HepG2 (cell line): ENCODE results near the gene UBE2J1. TPM values are rescaled to one million over a fixed set of nuclear protein-coding genes. Genes with fewer than 3 reads are reported as not detected.

Source experiments
- ATAC-seq: fragments of 200-7000 bp; cut with Tn5 transposase; 3 replicates; pipeline ENCODE4 v1.9.1; 2020; ENCODE audit warnings: mild to moderate bottlenecking, moderate library complexity
- BruUV-seq: library from RNA; stranded (reverse); fragments of 400-500 nt; replicated peaks from 2 replicates; lab custom pipeline; 2021; lab: Mats Ljungman, UMichigan
- CTCF ChIA-PET: fragments of 300-600 bp; formaldehyde crosslinking; extraction: SDS; loops from one replicate; lab custom pipeline; 2021; ENCODE audit warnings: low total read pairs, inconsistent platforms, low intra/inter-chr PET ratio; lab: Yijun Ruan, JAX
- POLR2A ChIA-PET: fragments of 350-600 bp; sonication (Branson Sonifier 250); formaldehyde crosslinking; loops from one replicate; lab custom pipeline; 2020; ENCODE audit warnings: antibody characterized with exemption, inconsistent platforms; lab: Yijun Ruan, JAX
- DNase-seq: peaks from one replicate; pipeline ENCODE4 v3.0.0-alpha.2; 2015; ENCODE audit warnings: low spot score
- FAIRE-seq: peaks from 3 replicates; lab custom pipeline; 2011; peaks lifted over from hg19 to GRCh38; lab: Jason Lieb, UNC
- H2AFZ ChIP-seq: one replicate; pipeline ENCODE4 v1.6.1; 2011; ENCODE audit warnings: low read length, inconsistent platforms
- H3K27ac ChIP-seq: fragments of 300-600 bp; 3 replicates; pipeline ENCODE4 v1.8.0; 2011; ENCODE audit warnings: mixed run types, mild to moderate bottlenecking, mixed read lengths, low read length, inconsistent platforms; ENCODE audit not compliant: insufficient read depth; ENCODE audit errors: extremely low read length
- H3K27me3 ChIP-seq, 2 experiments: fragments of 200-600 bp in 1 of 2; 2 replicates in 1 of 2; 3 replicates in 1 of 2; pipeline versions ENCODE4 v1.6.0 to v1.8.0; 2011; ENCODE audit warnings: low read length in 2 of 2, mild to moderate bottlenecking in 2 of 2, moderate library complexity in 2 of 2, inconsistent platforms in 1 of 2; ENCODE audit not compliant: insufficient read depth in 2 of 2, control insufficient read depth in 1 of 2
- H3K36me3 ChIP-seq, 2 experiments: fragments of 200-600 bp in 1 of 2; replicated peaks in 1 of 2; 2 replicates in 1 of 2; 3 replicates in 1 of 2; pipeline versions ENCODE4 v1.5.1 to v1.8.0; 2011; ENCODE audit warnings: low read length in 2 of 2, inconsistent platforms in 1 of 2; ENCODE audit not compliant: insufficient read depth in 2 of 2, control insufficient read depth in 1 of 2
- H3K4me1 ChIP-seq: 2 replicates; pipeline ENCODE4 v1.5.1; 2012; ENCODE audit warnings: low read length, inconsistent platforms; ENCODE audit not compliant: insufficient read depth
- H3K4me2 ChIP-seq: 2 replicates; pipeline ENCODE4 v1.6.0; 2011; ENCODE audit warnings: low read depth, low read length, inconsistent platforms
- H3K4me3 ChIP-seq, 3 experiments: fragments of 200-600 bp in 1 of 3; sonication (generic), shearing (Covaris generic) in 1 of 3; replicated peaks in 1 of 3; 2 replicates each; pipeline ENCODE4 v1.5.1; 2011 to 2016; ENCODE audit warnings: low read length in 3 of 3, inconsistent platforms in 2 of 3, low read depth in 2 of 3, mild to moderate bottlenecking in 2 of 3, control low read depth in 1 of 3, mixed read lengths in 1 of 3; ENCODE audit not compliant: insufficient read depth in 1 of 3
- H3K79me2 ChIP-seq: one replicate; pipeline ENCODE4 v1.6.1; 2011; ENCODE audit warnings: low read length, inconsistent platforms; ENCODE audit not compliant: insufficient read depth
- H3K9ac ChIP-seq: 2 replicates; pipeline ENCODE4 v1.6.0; 2011; ENCODE audit warnings: mild to moderate bottlenecking, low read depth, low read length, inconsistent platforms; ENCODE audit not compliant: insufficient read depth
- H3K9me3 ChIP-seq: 2 replicates; pipeline ENCODE4 v1.5.1; 2012; ENCODE audit warnings: mild to moderate bottlenecking, low read length
- H4K20me1 ChIP-seq: 2 replicates; pipeline ENCODE4 v1.6.0; 2011; ENCODE audit warnings: inconsistent platforms, mild to moderate bottlenecking, low read length, moderate library complexity; ENCODE audit not compliant: insufficient read depth
- CBX5 ChIP-seq: sonication (generic); formaldehyde crosslinking; IDR thresholded peaks from 2 replicates; pipeline ENCODE4 v1.4.0; 2020; ENCODE audit warnings: missing genetic modification reagents, borderline replicate concordance
- ELF4 ChIP-seq: sonication (generic); formaldehyde crosslinking; IDR thresholded peaks from 2 replicates; pipeline ENCODE4 v1.5.0; 2020; ENCODE audit warnings: missing genetic modification reagents, mild to moderate bottlenecking, moderate library complexity, borderline replicate concordance
- FOXA3 ChIP-seq: IDR thresholded peaks from 2 replicates; pipeline ENCODE4 v1.6.1; 2016; ENCODE audit warnings: missing genetic modification reagents, missing compliant biosample characterization
- RAD51 ChIP-seq: fragments of 450-650 bp; IDR thresholded peaks from 2 replicates; pipeline ENCODE4 v1.6.1; 2016; ENCODE audit warnings: borderline replicate concordance
- SATB2 ChIP-seq: sonication (generic); formaldehyde crosslinking; IDR thresholded peaks from 2 replicates; pipeline ENCODE4 v1.5.0; 2020; ENCODE audit warnings: missing genetic modification reagents
- SOX6 ChIP-seq, 2 experiments: fragments of 450-650 bp in 1 of 2; sonication (generic) in 1 of 2; formaldehyde crosslinking in 1 of 2; IDR thresholded peaks; 2 replicates each; pipeline versions ENCODE4 v1.4.0 to v1.6.1; 2017 to 2020; ENCODE audit warnings: antibody characterized with exemption in 1 of 2, mild to moderate bottlenecking in 1 of 2, missing genetic modification reagents in 1 of 2
- WGBS: methylation state at CpG from one replicate; pipeline ENCODE4 v1.1.6; 2017; ENCODE audit warnings: low lambda C conversion rate; 5-methylcytosine and 5-hydroxymethylcytosine counted together
- in situ Hi-C: cut with HindIII; loops from 2 replicates; pipeline ENCODE4 v1.10.0; 2017; ENCODE audit warnings: low pct_unique_long_range_greater_than_20kb; ENCODE audit not compliant: extremely low pct_ligation_motif_present
- intact Hi-C: fragments of 100-400 bp; cut with micrococcal nuclease; formaldehyde crosslinking; loops from one replicate; pipeline ENCODE4 v1.10.0; 2022; ENCODE audit not compliant: unreplicated experiment
- polyA plus RNA-seq, 8 experiments: library from polyadenylated mRNA; depleted of rRNA in 3 of 8; stranded (reverse) in 7 of 8; unstranded in 1 of 8; fragments of >200 nt; fragmentation: Illumina TruSeq in 4 of 8; extraction: Trizol in 4 of 8; gene quantifications; 2 replicates each; pipeline versions ENCODE4 v1.2.1 to v1.2.3, GENCODE V29; 2011 to 2016; ENCODE audit warnings: low read depth in 4 of 8, missing spikeins in 1 of 8, mixed read lengths in 1 of 8; ENCODE audit not compliant: insufficient read depth in 1 of 8
- total RNA-seq, 5 experiments: library from RNA; depleted of rRNA; stranded (reverse); fragments of >200 nt; fragmentation: Illumina TruSeq; extraction: Trizol; gene quantifications; 2 replicates each; pipeline ENCODE4 v1.2.3, GENCODE V29; 2016; ENCODE audit warnings: low read depth in 1 of 5
- TF ChIP-seq, protein P1 (sequence below): sonication (generic); formaldehyde crosslinking; conservative IDR thresholded peaks from 2 replicates; pipeline ENCODE4 v1.4.0; 2020; ENCODE audit warnings: missing genetic modification reagents
- TF ChIP-seq, protein P2 (sequence below): IDR thresholded peaks from 2 replicates; pipeline ENCODE4 v1.6.1; 2018; ENCODE audit warnings: missing genetic modification reagents, mild to moderate bottlenecking, missing compliant biosample characterization
- TF ChIP-seq, protein P3 (sequence below): sonication (generic); formaldehyde crosslinking; IDR thresholded peaks from 2 replicates; pipeline ENCODE4 v1.9.0; 2021; ENCODE audit warnings: missing genetic modification reagents, borderline replicate concordance

The UBE2J1 gene
- total and polyA plus RNA-seq, 2 of the 13 experiments (the other 11 are each of a cell fraction or from before 2014, with no cell fraction given), result 19.3 to 24.6 TPM

- no peak for DNase-seq
- no peak for FAIRE-seq
Observed at GRCh38 chr6:89346433-89346832, 6.1 kb downstream of the UBE2J1 start.

More at GRCh38 chr6:89346433-89346832, 6.1 kb downstream of the UBE2J1 start:
- H4K20me1 ChIP-seq, result peaks cover 3% of the 10 kb centered on the region; the same call in 1 of the 2 replicates
- CTCF ChIA-PET, result no interaction called here
- no peak for TF ChIP-seq CBX5 (CRISPR knock-in tag)
- no peak for TF ChIP-seq SATB2 (CRISPR knock-in tag)
- no peak for TF ChIP-seq FOXA3
- no peak for TF ChIP-seq ELF4 (CRISPR knock-in tag)
- TF ChIP-seq, protein P1, sequence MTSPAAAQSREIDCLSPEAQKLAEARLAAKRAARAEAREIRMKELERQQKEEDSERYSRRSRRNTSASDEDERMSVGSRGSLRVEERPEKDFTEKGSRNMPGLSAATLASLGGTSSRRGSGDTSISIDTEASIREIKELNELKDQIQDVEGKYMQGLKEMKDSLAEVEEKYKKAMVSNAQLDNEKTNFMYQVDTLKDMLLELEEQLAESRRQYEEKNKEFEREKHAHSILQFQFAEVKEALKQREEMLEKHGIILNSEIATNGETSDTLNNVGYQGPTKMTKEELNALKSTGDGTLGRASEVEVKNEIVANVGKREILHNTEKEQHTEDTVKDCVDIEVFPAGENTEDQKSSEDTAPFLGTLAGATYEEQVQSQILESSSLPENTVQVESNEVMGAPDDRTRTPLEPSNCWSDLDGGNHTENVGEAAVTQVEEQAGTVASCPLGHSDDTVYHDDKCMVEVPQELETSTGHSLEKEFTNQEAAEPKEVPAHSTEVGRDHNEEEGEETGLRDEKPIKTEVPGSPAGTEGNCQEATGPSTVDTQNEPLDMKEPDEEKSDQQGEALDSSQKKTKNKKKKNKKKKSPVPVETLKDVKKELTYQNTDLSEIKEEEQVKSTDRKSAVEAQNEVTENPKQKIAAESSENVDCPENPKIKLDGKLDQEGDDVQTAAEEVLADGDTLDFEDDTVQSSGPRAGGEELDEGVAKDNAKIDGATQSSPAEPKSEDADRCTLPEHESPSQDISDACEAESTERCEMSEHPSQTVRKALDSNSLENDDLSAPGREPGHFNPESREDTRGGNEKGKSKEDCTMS (CRISPR knock-in tag), result no peak
- TF ChIP-seq SOX6 (IDR thresholded peaks at IDR 0.05), result no peak
- no peak for TF ChIP-seq SOX6 (CRISPR knock-in tag; IDR thresholded peaks at IDR 0.05)
- TF ChIP-seq, protein P2, sequence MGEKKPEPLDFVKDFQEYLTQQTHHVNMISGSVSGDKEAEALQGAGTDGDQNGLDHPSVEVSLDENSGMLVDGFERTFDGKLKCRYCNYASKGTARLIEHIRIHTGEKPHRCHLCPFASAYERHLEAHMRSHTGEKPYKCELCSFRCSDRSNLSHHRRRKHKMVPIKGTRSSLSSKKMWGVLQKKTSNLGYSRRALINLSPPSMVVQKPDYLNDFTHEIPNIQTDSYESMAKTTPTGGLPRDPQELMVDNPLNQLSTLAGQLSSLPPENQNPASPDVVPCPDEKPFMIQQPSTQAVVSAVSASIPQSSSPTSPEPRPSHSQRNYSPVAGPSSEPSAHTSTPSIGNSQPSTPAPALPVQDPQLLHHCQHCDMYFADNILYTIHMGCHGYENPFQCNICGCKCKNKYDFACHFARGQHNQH (CRISPR knock-in tag), result no peak
- TF ChIP-seq, protein P3, sequence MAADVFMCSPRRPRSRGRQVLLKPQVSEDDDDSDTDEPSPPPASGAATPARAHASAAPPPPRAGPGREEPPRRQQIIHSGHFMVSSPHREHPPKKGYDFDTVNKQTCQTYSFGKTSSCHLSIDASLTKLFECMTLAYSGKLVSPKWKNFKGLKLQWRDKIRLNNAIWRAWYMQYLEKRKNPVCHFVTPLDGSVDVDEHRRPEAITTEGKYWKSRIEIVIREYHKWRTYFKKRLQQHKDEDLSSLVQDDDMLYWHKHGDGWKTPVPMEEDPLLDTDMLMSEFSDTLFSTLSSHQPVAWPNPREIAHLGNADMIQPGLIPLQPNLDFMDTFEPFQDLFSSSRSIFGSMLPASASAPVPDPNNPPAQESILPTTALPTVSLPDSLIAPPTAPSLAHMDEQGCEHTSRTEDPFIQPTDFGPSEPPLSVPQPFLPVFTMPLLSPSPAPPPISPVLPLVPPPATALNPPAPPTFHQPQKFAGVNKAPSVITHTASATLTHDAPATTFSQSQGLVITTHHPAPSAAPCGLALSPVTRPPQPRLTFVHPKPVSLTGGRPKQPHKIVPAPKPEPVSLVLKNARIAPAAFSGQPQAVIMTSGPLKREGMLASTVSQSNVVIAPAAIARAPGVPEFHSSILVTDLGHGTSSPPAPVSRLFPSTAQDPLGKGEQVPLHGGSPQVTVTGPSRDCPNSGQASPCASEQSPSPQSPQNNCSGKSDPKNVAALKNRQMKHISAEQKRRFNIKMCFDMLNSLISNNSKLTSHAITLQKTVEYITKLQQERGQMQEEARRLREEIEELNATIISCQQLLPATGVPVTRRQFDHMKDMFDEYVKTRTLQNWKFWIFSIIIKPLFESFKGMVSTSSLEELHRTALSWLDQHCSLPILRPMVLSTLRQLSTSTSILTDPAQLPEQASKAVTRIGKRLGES (CRISPR knock-in tag), result no peak
- no peak for TF ChIP-seq RAD51
- H3K27me3 ChIP-seq, result no peaks in the 10 kb centered on the region
- H3K4me1 ChIP-seq, result peaks cover 41% of the 10 kb centered on the region
- H3K27ac ChIP-seq, result no peak overlapping the region
- H3K36me3 ChIP-seq, result peaks cover 1 to 12% of the 10 kb centered on the region in 2 experiments; a peak in 4 of 5 replicates
- POLR2A ChIA-PET, result no interaction called here
- intact Hi-C loops (no loop called here), in situ Hi-C loops (no loop called here)
- 91% methylated on average over 4 of the region's 4 CpGs for WGBS
- peaks cover 66% of the 10 kb centered on the region for H3K79me2 ChIP-seq
- no peak overlapping the region for H3K9ac ChIP-seq
- no TSS peak for BruUV-seq
- H3K4me2 ChIP-seq, result no peak overlapping the region
- ATAC-seq, result no peak
- no peak overlapping the region for H3K4me3 ChIP-seq
- H2AFZ ChIP-seq, result no peak overlapping the region
- H3K9me3 ChIP-seq, result no peaks in the 10 kb centered on the region
